Measurements from ENCODE around the gene KCNN4.

The KCNN4 gene

GRCh38 chr19:43748685-43749084 lies 32.1 kb downstream of the KCNN4 start:
- peaks cover 25% of the 10 kb centered on the region for H3K79me2 ChIP-seq (ENCODE audit: control insufficient read depth, insufficient read depth, low read length, unreplicated experiment)
- no peaks in the 10 kb centered on the region for H3K36me3 ChIP-seq (ENCODE audit: insufficient read depth, low read length)
- H3K27ac ChIP-seq (ENCODE audit: low read depth, low read length): no peak overlapping the region
- H3K27me3 ChIP-seq (ENCODE audit: insufficient read depth, low read length): no peaks in the 10 kb centered on the region
- no peak overlapping the region for H3K4me3 ChIP-seq (ENCODE audit: low read depth, low read length)
- peaks cover 19% of the 10 kb centered on the region for H3K4me1 ChIP-seq (ENCODE audit: control insufficient read depth, insufficient read depth, low read length, unreplicated experiment)
- H2AFZ ChIP-seq (ENCODE audit: low read length, unreplicated experiment): no peak overlapping the region

- no peak overlapping the region for H2AFZ ChIP-seq (ENCODE audit: low read length, unreplicated experiment)
- peaks cover 21% of the 10 kb centered on the region for H3K4me1 ChIP-seq (ENCODE audit: control insufficient read depth, insufficient read depth, low read length, unreplicated experiment)
- no peaks in the 10 kb centered on the region for H3K36me3 ChIP-seq (ENCODE audit: insufficient read depth, low read length)
- H3K27ac ChIP-seq (ENCODE audit: low read depth, low read length): no peak overlapping the region
- H3K79me2 ChIP-seq (ENCODE audit: control insufficient read depth, insufficient read depth, low read length, unreplicated experiment): peaks cover 21% of the 10 kb centered on the region
- no peaks in the 10 kb centered on the region for H3K27me3 ChIP-seq (ENCODE audit: insufficient read depth, low read length)
- H3K4me3 ChIP-seq (ENCODE audit: low read depth, low read length): no peak overlapping the region
Observed at GRCh38 chr19:43748205-43748594, 32.6 kb downstream of the KCNN4 start.

GRCh38 chr19:43747557-43748204 lies 33.1 kb downstream of the KCNN4 start:
- Histone ChIP-seq H3K27me3 (ENCODE audit: insufficient read depth, low read length) (no peaks in the 10 kb centered on the region), H3K27ac (ENCODE audit: low read depth, low read length) (no peak overlapping the region), H3K36me3 (ENCODE audit: insufficient read depth, low read length) (no peaks in the 10 kb centered on the region; the same call in 1 of the 2 replicates)

GRCh38 chr19:43743059-43743458 lies 37.7 kb downstream of the KCNN4 start:
- Histone ChIP-seq H3K36me3 (ENCODE audit: insufficient read depth, low read length) (peaks cover 7% of the 10 kb centered on the region), H3K79me2 (ENCODE audit: control insufficient read depth, insufficient read depth, low read length, unreplicated experiment) (no peaks in the 10 kb centered on the region), H3K27ac (ENCODE audit: low read depth, low read length) (no peak overlapping the region), H2AFZ (ENCODE audit: low read length, unreplicated experiment) (no peak overlapping the region), H3K27me3 (ENCODE audit: insufficient read depth, low read length) (no peaks in the 10 kb centered on the region), H3K4me3 (ENCODE audit: low read depth, low read length) (no peak overlapping the region), H3K4me1 (ENCODE audit: control insufficient read depth, insufficient read depth, low read length, unreplicated experiment) (peaks cover 11% of the 10 kb centered on the region)

More at GRCh38 chr19:43747557-43748204, 33.1 kb downstream of the KCNN4 start:
- Histone ChIP-seq H2AFZ (ENCODE audit: low read length, unreplicated experiment) (no peak overlapping the region), H3K79me2 (ENCODE audit: control insufficient read depth, insufficient read depth, low read length, unreplicated experiment) (peaks cover 18% of the 10 kb centered on the region), H3K4me1 (ENCODE audit: control insufficient read depth, insufficient read depth, low read length, unreplicated experiment) (peaks cover 18% of the 10 kb centered on the region), H3K4me3 (ENCODE audit: low read depth, low read length) (no peak overlapping the region)

- no peaks in the 10 kb centered on the region for H3K27me3 ChIP-seq (ENCODE audit: insufficient read depth, low read length)
- H3K4me3 ChIP-seq (ENCODE audit: low read depth, low read length): no peak overlapping the region
- H2AFZ ChIP-seq (ENCODE audit: low read length, unreplicated experiment): no peak overlapping the region
- H3K4me1 ChIP-seq (ENCODE audit: control insufficient read depth, insufficient read depth, low read length, unreplicated experiment): peaks cover 11% of the 10 kb centered on the region
- H3K27ac ChIP-seq (ENCODE audit: low read depth, low read length): no peak overlapping the region
- H3K79me2 ChIP-seq (ENCODE audit: control insufficient read depth, insufficient read depth, low read length, unreplicated experiment): no peaks in the 10 kb centered on the region
- H3K36me3 ChIP-seq (ENCODE audit: insufficient read depth, low read length): peaks cover 7% of the 10 kb centered on the region
Observed at GRCh38 chr19:43741075-43741825, 39.5 kb downstream of the KCNN4 start.

GRCh38 chr19:43739439-43740235 lies 41.1 kb downstream of the KCNN4 start:
- peaks cover 7% of the 10 kb centered on the region for H3K36me3 ChIP-seq (ENCODE audit: insufficient read depth, low read length)
- no peaks in the 10 kb centered on the region for H3K79me2 ChIP-seq (ENCODE audit: control insufficient read depth, insufficient read depth, low read length, unreplicated experiment)
- no peaks in the 10 kb centered on the region for H3K27me3 ChIP-seq (ENCODE audit: insufficient read depth, low read length)
- H2AFZ ChIP-seq (ENCODE audit: low read length, unreplicated experiment): no peak overlapping the region
- peaks cover 11% of the 10 kb centered on the region for H3K4me1 ChIP-seq (ENCODE audit: control insufficient read depth, insufficient read depth, low read length, unreplicated experiment)
- no peak overlapping the region for H3K4me3 ChIP-seq (ENCODE audit: low read depth, low read length)
- no peak overlapping the region for H3K27ac ChIP-seq (ENCODE audit: low read depth, low read length)

GRCh38 chr19:43738780-43739211 lies 42.0 kb downstream of the KCNN4 start:
- Histone ChIP-seq H3K4me1 (ENCODE audit: control insufficient read depth, insufficient read depth, low read length, unreplicated experiment) (peaks cover 11% of the 10 kb centered on the region), H3K27ac (ENCODE audit: low read depth, low read length) (no peak overlapping the region), H3K4me3 (ENCODE audit: low read depth, low read length) (no peak overlapping the region), H3K27me3 (ENCODE audit: insufficient read depth, low read length) (no peaks in the 10 kb centered on the region), H3K79me2 (ENCODE audit: control insufficient read depth, insufficient read depth, low read length, unreplicated experiment) (no peaks in the 10 kb centered on the region), H3K36me3 (ENCODE audit: insufficient read depth, low read length) (peaks cover 7% of the 10 kb centered on the region), H2AFZ (ENCODE audit: low read length, unreplicated experiment) (no peak overlapping the region)

GRCh38 chr19:43735957-43736356 lies 44.8 kb downstream of the KCNN4 start:
- H3K27ac ChIP-seq (ENCODE audit: low read depth, low read length): no peak overlapping the region
- H3K79me2 ChIP-seq (ENCODE audit: control insufficient read depth, insufficient read depth, low read length, unreplicated experiment): no peaks in the 10 kb centered on the region
- H3K27me3 ChIP-seq (ENCODE audit: insufficient read depth, low read length): no peaks in the 10 kb centered on the region
- no peak overlapping the region for H3K4me3 ChIP-seq (ENCODE audit: low read depth, low read length)
- peaks cover 7% of the 10 kb centered on the region; the same call in 1 of the 2 replicates for H3K36me3 ChIP-seq (ENCODE audit: insufficient read depth, low read length)
- peaks cover 5% of the 10 kb centered on the region for H3K4me1 ChIP-seq (ENCODE audit: control insufficient read depth, insufficient read depth, low read length, unreplicated experiment)
- H2AFZ ChIP-seq (ENCODE audit: low read length, unreplicated experiment): no peak overlapping the region

- Histone ChIP-seq H3K27ac (ENCODE audit: low read depth, low read length) (no peak overlapping the region), H3K27me3 (ENCODE audit: insufficient read depth, low read length) (no peaks in the 10 kb centered on the region), H2AFZ (ENCODE audit: low read length, unreplicated experiment) (no peak overlapping the region), H3K36me3 (ENCODE audit: insufficient read depth, low read length) (peaks cover 3% of the 10 kb centered on the region; the same call in 1 of the 2 replicates), H3K4me3 (ENCODE audit: low read depth, low read length) (no peak overlapping the region), H3K4me1 (ENCODE audit: control insufficient read depth, insufficient read depth, low read length, unreplicated experiment) (peaks cover 5% of the 10 kb centered on the region), H3K79me2 (ENCODE audit: control insufficient read depth, insufficient read depth, low read length, unreplicated experiment) (no peaks in the 10 kb centered on the region)
Observed at GRCh38 chr19:43735013-43735412, 45.8 kb downstream of the KCNN4 start.

GRCh38 chr19:43731846-43732245 lies 48.9 kb downstream of the KCNN4 start:
- H2AFZ ChIP-seq (ENCODE audit: low read length, unreplicated experiment): no peak overlapping the region
- H3K36me3 ChIP-seq (ENCODE audit: insufficient read depth, low read length): no peaks in the 10 kb centered on the region
- H3K4me1 ChIP-seq (ENCODE audit: control insufficient read depth, insufficient read depth, low read length, unreplicated experiment): no peaks in the 10 kb centered on the region
- no peaks in the 10 kb centered on the region for H3K79me2 ChIP-seq (ENCODE audit: control insufficient read depth, insufficient read depth, low read length, unreplicated experiment)
- H3K27ac ChIP-seq (ENCODE audit: low read depth, low read length): no peak overlapping the region
- H3K4me3 ChIP-seq (ENCODE audit: low read depth, low read length): no peak overlapping the region
- no peaks in the 10 kb centered on the region for H3K27me3 ChIP-seq (ENCODE audit: insufficient read depth, low read length)

All from ACC112 (cell line).